HEK293 (cell line): ENCODE data around the gene CNEP1R1.

Experiments
- CTCF ChIA-PET: fragments of 350-600 bp; formaldehyde crosslinking; extraction: SDS; loops from one replicate; lab custom pipeline; 2021; ENCODE audit warnings: antibody characterized with exemption; lab: Yijun Ruan, JAX
- POLR2A ChIA-PET: fragments of 300-600 bp; formaldehyde crosslinking; extraction: SDS; loops from one replicate; lab custom pipeline; 2020; ENCODE audit warnings: antibody characterized with exemption, inconsistent platforms; lab: Yijun Ruan, JAX
- H3K27ac ChIP-seq: fragments of 200-500 bp; sonication (Bioruptor generic); 2 replicates; pipeline ENCODE4 v1.5.1; 2014; ENCODE audit warnings: low read depth, low read length, control low read depth, inconsistent platforms; ENCODE audit errors: extremely low read depth
- H3K36me3 ChIP-seq, 2 experiments: fragments of 200-500 bp in 1 of 2; sonication (Bioruptor generic) in 1 of 2; 1 replicate in 1 of 2; 2 replicates in 1 of 2; pipeline ENCODE4 v1.5.1; 2014 to 2017; ENCODE audit warnings: inconsistent platforms in 2 of 2, low read length in 2 of 2; ENCODE audit not compliant: control insufficient read depth in 2 of 2, insufficient read depth in 1 of 2
- H3K4me1 ChIP-seq: fragments of 200-500 bp; sonication (Bioruptor generic); 2 replicates; pipeline ENCODE4 v1.5.1; 2014; ENCODE audit warnings: mild to moderate bottlenecking, low read length, inconsistent platforms; ENCODE audit not compliant: control insufficient read depth, insufficient read depth
- H3K4me3 ChIP-seq: 2 replicates; pipeline ENCODE4 v1.5.1; 2011; ENCODE audit warnings: low read depth, mild to moderate bottlenecking, control low read depth, low read length, moderate library complexity
- H3K9me3 ChIP-seq: fragments of 200-500 bp; sonication (Bioruptor generic); 2 replicates; pipeline ENCODE4 v1.5.1; 2014; ENCODE audit warnings: low read depth, low read length, inconsistent platforms; ENCODE audit not compliant: control insufficient read depth, insufficient read depth
- FEZF1 ChIP-seq: fragments of 450-650 bp; formaldehyde crosslinking; IDR thresholded peaks from 2 replicates; pipeline ENCODE4 v1.5.1; 2016; ENCODE audit warnings: missing biosample characterization, missing genetic modification characterization
- GLIS1 ChIP-seq: fragments of 450-650 bp; formaldehyde crosslinking; IDR thresholded peaks from 2 replicates; pipeline ENCODE4 v1.5.1; 2016; ENCODE audit warnings: missing biosample characterization, missing genetic modification characterization
- SCRT2 ChIP-seq: fragments of 450-650 bp; formaldehyde crosslinking; IDR thresholded peaks from 2 replicates; pipeline ENCODE4 v1.5.1; 2016; ENCODE audit warnings: missing biosample characterization, missing genetic modification characterization
- ZBTB48 ChIP-seq: fragments of 450-650 bp; formaldehyde crosslinking; IDR thresholded peaks from 2 replicates; pipeline ENCODE4 v1.5.1; 2016; ENCODE audit warnings: missing biosample characterization, missing genetic modification characterization
- ZFHX2 ChIP-seq: fragments of 450-650 bp; formaldehyde crosslinking; conservative IDR thresholded peaks from 2 replicates; pipeline ENCODE4 v1.5.1; 2016; ENCODE audit warnings: missing biosample characterization, missing genetic modification characterization
- ZFP3 ChIP-seq: fragments of 450-650 bp; formaldehyde crosslinking; IDR thresholded peaks from 2 replicates; pipeline ENCODE4 v1.5.1; 2016; ENCODE audit warnings: low read depth, missing biosample characterization, missing genetic modification characterization
- ZNF140 ChIP-seq: fragments of 450-650 bp; formaldehyde crosslinking; IDR thresholded peaks from 2 replicates; pipeline ENCODE4 v1.5.1; 2016; ENCODE audit warnings: missing biosample characterization, missing genetic modification characterization
- ZNF214 ChIP-seq: fragments of 450-650 bp; formaldehyde crosslinking; IDR thresholded peaks from 2 replicates; pipeline ENCODE4 v1.5.1; 2017; ENCODE audit warnings: missing biosample characterization, mild to moderate bottlenecking, missing genetic modification characterization, borderline replicate concordance
- ZNF24 ChIP-seq: fragments of 450-650 bp; formaldehyde crosslinking; IDR thresholded peaks from 2 replicates; pipeline ENCODE4 v1.5.1; 2016; ENCODE audit warnings: missing biosample characterization, missing genetic modification characterization
- ZNF701 ChIP-seq: fragments of 450-650 bp; formaldehyde crosslinking; IDR thresholded peaks from 2 replicates; pipeline ENCODE4 v1.5.1; 2016; ENCODE audit warnings: missing biosample characterization, missing genetic modification characterization
- ZNF707 ChIP-seq: fragments of 450-650 bp; formaldehyde crosslinking; IDR thresholded peaks from 2 replicates; pipeline ENCODE4 v1.5.1; 2016; ENCODE audit warnings: missing biosample characterization, missing genetic modification characterization
- ZNF791 ChIP-seq: fragments of 450-650 bp; formaldehyde crosslinking; IDR thresholded peaks from 2 replicates; pipeline ENCODE4 v1.5.1; 2016; ENCODE audit warnings: missing biosample characterization, missing genetic modification characterization
- ZNF830 ChIP-seq: fragments of 450-650 bp; IDR thresholded peaks from 2 replicates; pipeline ENCODE4 v1.5.0; 2018; ENCODE audit warnings: missing biosample characterization, missing genetic modification characterization, low read depth, mild to moderate bottlenecking, moderate library complexity
- TF ChIP-seq, protein P1 (sequence below): fragments of 450-650 bp; formaldehyde crosslinking; IDR thresholded peaks from 2 replicates; pipeline ENCODE4 v1.5.1; 2017; ENCODE audit warnings: missing biosample characterization, missing genetic modification characterization

The CNEP1R1 gene

DNA sequence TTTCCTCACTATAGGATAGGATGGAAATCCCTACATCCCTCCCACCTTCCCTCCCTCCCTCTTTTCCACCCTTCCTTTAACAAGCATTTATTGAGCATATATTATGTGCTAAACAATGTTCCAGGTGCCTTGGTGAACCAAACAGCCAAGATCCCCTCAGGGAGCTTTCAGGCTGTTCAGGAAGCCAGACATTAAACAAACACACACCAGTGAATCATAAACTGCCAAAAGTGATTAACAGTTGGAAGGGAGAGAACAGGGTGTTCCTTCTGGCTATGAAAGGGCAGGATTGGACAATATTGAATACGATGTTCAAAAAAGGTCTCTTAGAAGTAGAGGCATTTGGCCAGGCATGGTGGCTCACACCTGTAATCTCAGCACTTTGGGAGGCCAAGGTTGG is 22.8 kb upstream of the CNEP1R1 start:
- no peaks in the 10 kb centered on the region for H3K36me3 ChIP-seq
- no peak overlapping the region for H3K27ac ChIP-seq
- TF ChIP-seq, protein P1, sequence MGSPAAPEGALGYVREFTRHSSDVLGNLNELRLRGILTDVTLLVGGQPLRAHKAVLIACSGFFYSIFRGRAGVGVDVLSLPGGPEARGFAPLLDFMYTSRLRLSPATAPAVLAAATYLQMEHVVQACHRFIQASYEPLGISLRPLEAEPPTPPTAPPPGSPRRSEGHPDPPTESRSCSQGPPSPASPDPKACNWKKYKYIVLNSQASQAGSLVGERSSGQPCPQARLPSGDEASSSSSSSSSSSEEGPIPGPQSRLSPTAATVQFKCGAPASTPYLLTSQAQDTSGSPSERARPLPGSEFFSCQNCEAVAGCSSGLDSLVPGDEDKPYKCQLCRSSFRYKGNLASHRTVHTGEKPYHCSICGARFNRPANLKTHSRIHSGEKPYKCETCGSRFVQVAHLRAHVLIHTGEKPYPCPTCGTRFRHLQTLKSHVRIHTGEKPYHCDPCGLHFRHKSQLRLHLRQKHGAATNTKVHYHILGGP (tag by site-specific recombination), result no peak
- TF ChIP-seq GLIS1 (tag by site-specific recombination), result no peak
- TF ChIP-seq ZNF791, result no peak
- TF ChIP-seq SCRT2 (tag by site-specific recombination), result no peak
- no peaks in the 10 kb centered on the region for H3K9me3 ChIP-seq
- ChIA-PET CTCF (no interaction called here), POLR2A (no interaction called here)
- no peak overlapping the region for H3K4me3 ChIP-seq
- no peaks in the 10 kb centered on the region for H3K4me1 ChIP-seq

DNA sequence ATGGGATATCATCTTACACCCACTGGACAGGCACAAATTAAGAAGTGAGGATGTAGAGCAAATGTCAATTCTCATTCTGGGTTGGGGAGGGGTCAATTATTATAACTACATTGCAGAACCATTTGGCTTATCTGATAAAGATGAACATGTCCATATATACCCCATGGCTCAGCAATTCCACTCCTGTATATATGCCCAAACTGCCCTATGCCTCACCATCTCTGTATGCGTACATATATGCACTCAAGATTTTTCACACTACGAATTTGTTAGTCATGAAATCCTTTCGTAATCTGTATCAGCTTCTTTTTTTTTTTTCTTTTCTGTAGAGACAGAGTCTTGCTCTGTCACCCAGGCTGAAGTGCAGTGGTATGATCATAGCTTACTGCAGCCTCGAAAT is 20.8 kb upstream of the CNEP1R1 start:
- Histone ChIP-seq H3K4me1 (no peaks in the 10 kb centered on the region), H3K27ac (no peak overlapping the region), H3K36me3 (no peaks in the 10 kb centered on the region), H3K4me3 (no peak overlapping the region), H3K9me3 (no peaks in the 10 kb centered on the region)
- TF ChIP-seq ZNF140 (tag by site-specific recombination) (peak; percentile 67; the same call in 1 of the 2 replicates), ZFHX2 (no peak)
- CTCF ChIA-PET, result no interaction called here
- POLR2A ChIA-PET, result no interaction called here

- H3K4me3 ChIP-seq, result no peak overlapping the region
- H3K36me3 ChIP-seq, result no peaks in the 10 kb centered on the region
- ChIA-PET CTCF (no interaction called here), POLR2A (no interaction called here)
- H3K4me1 ChIP-seq, result no peaks in the 10 kb centered on the region
- TF ChIP-seq ZNF701 (tag by site-specific recombination) (peak; percentile 86; the same call in 1 of the 2 replicates), ZNF24 (tag by site-specific recombination) (no peak)
- no peaks in the 10 kb centered on the region for H3K9me3 ChIP-seq
- no peak overlapping the region for H3K27ac ChIP-seq
Measured at GRCh38 chr16:50006964-50007363, 18.1 kb upstream of the CNEP1R1 start.

GRCh38 chr16:50007744-50008143 is 17.3 kb upstream of the CNEP1R1 start:
- H3K9me3 ChIP-seq, result no peaks in the 10 kb centered on the region
- CTCF ChIA-PET, result interaction anchor here (0.6 kb wide), 2 partner anchors 156 to 546 kb away, joined by 3 to 4 read pairs; no protein-coding TSS in a partner anchor
- no peaks in the 10 kb centered on the region for H3K4me1 ChIP-seq
- POLR2A ChIA-PET, result no interaction called here
- no peak overlapping the region for H3K27ac ChIP-seq
- TF ChIP-seq ZNF707 (tag by site-specific recombination) (peak; percentile 65), ZBTB48 (tag by site-specific recombination) (no peak), ZFP3 (tag by site-specific recombination) (no peak), ZNF214 (tag by site-specific recombination) (no peak)
- no peak overlapping the region for H3K4me3 ChIP-seq
- no peaks in the 10 kb centered on the region for H3K36me3 ChIP-seq

DNA sequence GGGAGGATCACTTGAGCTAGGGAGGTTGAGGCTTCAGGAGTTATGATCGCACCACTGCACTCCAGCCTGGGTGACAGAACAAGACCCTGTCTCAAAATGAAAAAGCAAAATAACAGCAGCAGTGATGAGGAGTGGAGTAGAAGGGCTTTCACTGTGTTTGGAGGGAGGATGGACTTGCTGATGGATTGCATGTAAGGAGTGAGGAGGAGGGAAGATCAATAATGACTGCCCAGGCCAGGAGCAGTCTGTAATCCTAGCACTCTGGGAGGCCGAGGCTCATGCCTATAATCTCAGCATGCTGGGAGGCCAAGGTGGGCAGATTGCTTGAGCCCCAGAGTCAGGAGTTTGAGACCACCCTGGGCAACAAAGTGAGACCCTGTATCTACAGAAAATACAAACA is 14.8 kb upstream of the CNEP1R1 start:
- Histone ChIP-seq H3K4me1 (no peaks in the 10 kb centered on the region), H3K27ac (no peak overlapping the region), H3K36me3 (no peaks in the 10 kb centered on the region), H3K9me3 (no peaks in the 10 kb centered on the region), H3K4me3 (no peak overlapping the region)
- POLR2A ChIA-PET, result no interaction called here
- CTCF ChIA-PET, result interaction anchor here (0.9 kb wide), 1 partner anchor 52 kb away, joined by 3 read pairs; no protein-coding TSS in a partner anchor
- no peak for TF ChIP-seq ZNF830
- TF ChIP-seq FEZF1, result no peak
